B cell (primary cell): Measurements from ENCODE around the gene TNIK. TPM values are rescaled to one million over a fixed set of nuclear protein-coding genes. Genes with fewer than 3 reads are reported as not detected.

ENCODE experiments used
- ATAC-seq: fragments of 200-7000 bp; cut with Tn5 transposase; one replicate; pipeline ENCODE4 v1.10.0; 2021; ENCODE audit warnings: low read depth, mild to moderate bottlenecking, moderate number of reproducible peaks, moderate library complexity
- CTCF ChIA-PET: fragments of 350-600 bp; sonication (Branson Sonifier 250); formaldehyde crosslinking; loops from one replicate; lab custom pipeline; 2021; ENCODE audit warnings: antibody characterized with exemption, inconsistent platforms; lab: Charles Lee
- POLR2A ChIA-PET: fragments of 350-600 bp; sonication (Branson Sonifier 250); formaldehyde crosslinking; loops from one replicate; lab custom pipeline; 2021; ENCODE audit warnings: antibody characterized with exemption; lab: Charles Lee
- DNase-seq: peaks from one replicate; pipeline ENCODE4 v3.0.0; 2013
- H2AFZ ChIP-seq: 2 replicates; pipeline ENCODE4 v1.6.1; 2012; ENCODE audit warnings: mild to moderate bottlenecking, low read depth, low read length; ENCODE audit not compliant: insufficient read depth, poor library complexity, severe bottlenecking
- H3K27ac ChIP-seq, 2 donors: 1 replicate in 1 of 2; 2 replicates in 1 of 2; pipeline ENCODE4 v1.5.1; 2012 to 2013; ENCODE audit warnings: low read length in 2 of 2, mild to moderate bottlenecking in 2 of 2, moderate library complexity in 1 of 2
- H3K27me3 ChIP-seq, 4 experiments: fragments of 200-600 bp in 1 of 4; sonication (generic) in 1 of 4; replicated peaks in 1 of 4; 1 replicate in 2 of 4; 2 replicates in 2 of 4; pipeline versions ENCODE4 v1.6.1 to v1.7.0; 2013 to 2016; ENCODE audit warnings: low read length in 3 of 4, mild to moderate bottlenecking in 2 of 4, mixed read lengths in 1 of 4, moderate library complexity in 1 of 4; ENCODE audit not compliant: insufficient read depth in 4 of 4, control insufficient read depth in 3 of 4; ENCODE audit errors: control extremely low read depth in 1 of 4
- H3K36me3 ChIP-seq, 2 experiments: replicated peaks in 1 of 2; 1 replicate in 1 of 2; 2 replicates in 1 of 2; pipeline versions ENCODE4 v1.6.1 to v1.7.1; 2013; ENCODE audit warnings: low read length in 1 of 2; ENCODE audit not compliant: insufficient read depth in 2 of 2, control insufficient read depth in 1 of 2; ENCODE audit errors: control extremely low read depth in 1 of 2, extremely low read depth in 1 of 2
- H3K4me1 ChIP-seq, 2 donors: fragments of 200-600 bp in 1 of 2; sonication (generic) in 1 of 2; 1 replicate in 1 of 2; 2 replicates in 1 of 2; pipeline versions ENCODE4 v1.5.1 to v1.6.1; 2013 to 2017; ENCODE audit warnings: low read length in 2 of 2; ENCODE audit not compliant: control insufficient read depth in 2 of 2, insufficient read depth in 2 of 2
- H3K4me2 ChIP-seq: replicated peaks from 2 replicates; pipeline ENCODE3; 2012; ENCODE audit warnings: mild to moderate bottlenecking, low read depth, low read length; ENCODE audit not compliant: poor library complexity, severe bottlenecking
- H3K4me3 ChIP-seq, 5 experiments: fragments of 200-600 bp in 1 of 5; sonication (generic) in 1 of 5; 1 replicate in 3 of 5; 2 replicates in 2 of 5; pipeline versions ENCODE4 v1.5.1 to v1.7.0; 2011 to 2016; ENCODE audit warnings: low read length in 4 of 5, mild to moderate bottlenecking in 4 of 5, low read depth in 2 of 5, control low read depth in 1 of 5, moderate library complexity in 1 of 5; ENCODE audit not compliant: insufficient read depth in 1 of 5; ENCODE audit errors: control extremely low read depth in 1 of 5, extremely low read depth in 1 of 5
- H3K79me2 ChIP-seq: fragments of 200-600 bp; sonication (generic); one replicate; pipeline ENCODE4 v1.6.0; 2016; ENCODE audit warnings: low read length; ENCODE audit not compliant: control insufficient read depth, insufficient read depth
- H3K9ac ChIP-seq: fragments of 200-600 bp; sonication (generic); 2 replicates; pipeline ENCODE4 v1.6.1; 2017; ENCODE audit warnings: mild to moderate bottlenecking, low read length, moderate library complexity
- H3K9me3 ChIP-seq, 3 donors: one replicate each; pipeline versions ENCODE4 v1.6.1 to v1.7.1; 2013; ENCODE audit warnings: low read length in 2 of 3; ENCODE audit not compliant: control insufficient read depth in 2 of 3, insufficient read depth in 1 of 3; ENCODE audit errors: control extremely low read depth in 1 of 3
- H4K20me1 ChIP-seq: 2 replicates; pipeline ENCODE4 v1.6.0; 2012; ENCODE audit warnings: mild to moderate bottlenecking, low read length; ENCODE audit not compliant: insufficient read depth, control insufficient read depth, poor library complexity, severe bottlenecking
- H3K27ac Mint-ChIP-seq: one replicate; pipeline ENCODE4 v1.8.0; 2021; ENCODE audit warnings: mixed read lengths
- H3K27me3 Mint-ChIP-seq: one replicate; pipeline ENCODE4 v1.8.0; 2021; ENCODE audit warnings: mixed read lengths
- H3K4me1 Mint-ChIP-seq: one replicate; pipeline ENCODE4 v1.8.0; 2021; ENCODE audit warnings: mixed read lengths
- H3K4me3 Mint-ChIP-seq: one replicate; pipeline ENCODE4 v1.8.0; 2021; ENCODE audit warnings: mixed read lengths
- H3K9me3 Mint-ChIP-seq: one replicate; pipeline ENCODE4 v1.8.0; 2022; ENCODE audit warnings: mixed read lengths; ENCODE audit not compliant: insufficient read depth
- EZH2 ChIP-seq: IDR thresholded peaks from 2 replicates; pipeline ENCODE4 v1.6.1; 2012; ENCODE audit warnings: borderline replicate concordance, low read depth, mild to moderate bottlenecking, moderate library complexity, low read length; ENCODE audit not compliant: insufficient read depth, poor library complexity, severe bottlenecking
- whole genome bisulfite sequencing: methylation state at CpG from one replicate; pipeline ENCODE4 v1.1.5; 2013; ENCODE audit warnings: missing lambda C conversion rate; ENCODE audit not compliant: insufficient coverage; 5-methylcytosine and 5-hydroxymethylcytosine counted together
- intact Hi-C: fragments of 100-400 bp; cut with micrococcal nuclease; formaldehyde crosslinking; loops from one replicate; pipeline ENCODE4 v1.10.0; 2022
- polyA plus RNA-seq: library from polyadenylated mRNA; depleted of rRNA; stranded (reverse); fragments of >200 nt; gene quantifications from 2 replicates; pipeline ENCODE4 v1.2.3, GENCODE V29; 2012
- total RNA-seq, 2 donors: library from RNA; stranded (reverse); fragments of 120-200 nt in 1 of 2; gene quantifications; 1 replicate in 1 of 2; 2 replicates in 1 of 2; pipeline versions ENCODE4 v1.2.3 to v1.2.4, GENCODE V29; 2013 to 2022
- TF ChIP-seq, protein P1 (sequence below): fragments of 200-600 bp; IDR thresholded peaks from one replicate; pipeline ENCODE4 v1.8.0; 2022; ENCODE audit warnings: antibody characterized with exemption, mild to moderate bottlenecking

Gene TNIK
- total and polyA plus RNA-seq, 2 donors (not counting 1 experiment from before 2014, with no cell fraction given): 0.66 to 7.7 TPM

DNA sequence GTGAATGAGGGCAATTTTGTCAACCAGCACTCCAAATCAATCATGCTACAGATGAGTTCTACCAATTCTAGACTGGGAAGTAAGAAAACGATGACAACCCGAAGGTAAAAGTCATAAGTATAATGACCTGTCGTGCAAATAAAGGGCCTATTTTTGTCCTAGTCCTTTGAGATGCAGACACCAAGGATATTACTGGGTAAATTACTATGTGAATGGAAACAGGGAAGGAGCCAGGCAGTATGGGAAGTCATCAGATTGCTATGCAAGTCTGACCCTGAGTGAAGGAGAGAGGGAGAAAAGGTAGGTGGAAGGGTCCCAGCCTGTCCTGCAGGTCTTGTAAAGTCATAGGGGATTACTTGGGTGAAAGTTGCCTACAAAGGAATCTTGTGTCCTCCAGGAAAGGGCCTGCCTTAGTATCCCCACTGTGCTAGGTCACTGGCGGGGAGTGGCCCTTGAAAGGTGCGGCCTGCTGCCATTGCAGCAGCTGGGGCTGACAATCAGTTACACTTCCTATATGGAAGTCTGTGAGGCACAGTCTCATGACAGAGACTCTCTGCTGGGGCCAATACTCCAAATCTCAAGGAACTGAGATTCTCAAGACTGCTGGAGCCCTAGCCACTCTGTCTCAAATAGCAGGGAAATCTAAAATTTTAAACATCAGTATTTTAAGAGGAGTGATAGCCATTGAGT is 283.8 kb downstream of the TNIK start:
- Histone ChIP-seq H3K27me3 (no peaks in the 10 kb centered on the region), H4K20me1 (no peaks in the 10 kb centered on the region), H3K4me2 (no peak overlapping the region), H2AFZ (no peak overlapping the region), H3K27ac (no peak overlapping the region), H3K9me3 (no peaks in the 10 kb centered on the region), H3K4me3 (no peak overlapping the region), H3K4me1 (no peaks in the 10 kb centered on the region), H3K9ac (no peak overlapping the region), H3K36me3 (no peaks in the 10 kb centered on the region), H3K79me2 (no peaks in the 10 kb centered on the region)
- H3K4me1 Mint-ChIP-seq: no peaks in the 10 kb centered on the region
- no peak overlapping the region for H3K27ac Mint-ChIP-seq
- no peak for ATAC-seq
- DNase-seq: no peak
- CTCF ChIA-PET: no interaction called here
- no peaks in the 10 kb centered on the region for H3K27me3 Mint-ChIP-seq
- intact Hi-C loops: no loop called here
- no peak overlapping the region for H3K4me3 Mint-ChIP-seq
- 100% methylated on average over 5 of the region's 5 CpGs for WGBS
- H3K9me3 Mint-ChIP-seq: no peaks in the 10 kb centered on the region
- POLR2A ChIA-PET: no interaction called here
- no peak for TF ChIP-seq EZH2
- TF ChIP-seq, protein P1, sequence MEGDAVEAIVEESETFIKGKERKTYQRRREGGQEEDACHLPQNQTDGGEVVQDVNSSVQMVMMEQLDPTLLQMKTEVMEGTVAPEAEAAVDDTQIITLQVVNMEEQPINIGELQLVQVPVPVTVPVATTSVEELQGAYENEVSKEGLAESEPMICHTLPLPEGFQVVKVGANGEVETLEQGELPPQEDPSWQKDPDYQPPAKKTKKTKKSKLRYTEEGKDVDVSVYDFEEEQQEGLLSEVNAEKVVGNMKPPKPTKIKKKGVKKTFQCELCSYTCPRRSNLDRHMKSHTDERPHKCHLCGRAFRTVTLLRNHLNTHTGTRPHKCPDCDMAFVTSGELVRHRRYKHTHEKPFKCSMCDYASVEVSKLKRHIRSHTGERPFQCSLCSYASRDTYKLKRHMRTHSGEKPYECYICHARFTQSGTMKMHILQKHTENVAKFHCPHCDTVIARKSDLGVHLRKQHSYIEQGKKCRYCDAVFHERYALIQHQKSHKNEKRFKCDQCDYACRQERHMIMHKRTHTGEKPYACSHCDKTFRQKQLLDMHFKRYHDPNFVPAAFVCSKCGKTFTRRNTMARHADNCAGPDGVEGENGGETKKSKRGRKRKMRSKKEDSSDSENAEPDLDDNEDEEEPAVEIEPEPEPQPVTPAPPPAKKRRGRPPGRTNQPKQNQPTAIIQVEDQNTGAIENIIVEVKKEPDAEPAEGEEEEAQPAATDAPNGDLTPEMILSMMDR: no peak

- no peaks in the 10 kb centered on the region for H3K9me3 ChIP-seq
- Mint-ChIP-seq H3K27me3 (no peaks in the 10 kb centered on the region), H3K4me1 (no peaks in the 10 kb centered on the region), H3K9me3 (no peaks in the 10 kb centered on the region), H3K27ac (no peak overlapping the region), H3K4me3 (no peak overlapping the region)
- no peak overlapping the region for H3K4me3 ChIP-seq
- no peaks in the 10 kb centered on the region for H3K4me1 ChIP-seq
- H4K20me1 ChIP-seq: no peaks in the 10 kb centered on the region
- H3K27ac ChIP-seq: no peak overlapping the region
- H3K79me2 ChIP-seq: no peaks in the 10 kb centered on the region
- H3K9ac ChIP-seq: no peak overlapping the region
- no peak overlapping the region for H3K4me2 ChIP-seq
- ChIA-PET POLR2A (no interaction called here), CTCF (interaction anchor here (1.3 kb wide), 1 partner anchor 11 kb away, joined by 3 read pairs; no protein-coding TSS in a partner anchor)
- H3K36me3 ChIP-seq: no peaks in the 10 kb centered on the region
- no peak for TF ChIP-seq EZH2
- TF ChIP-seq, protein P1: no peak
- no peaks in the 10 kb centered on the region for H3K27me3 ChIP-seq
- 97% methylated on average over 6 of the region's 7 CpGs for WGBS
- no peak for ATAC-seq
- intact Hi-C loops: no loop called here
- no peak for DNase-seq
- no peak overlapping the region for H2AFZ ChIP-seq
Measured at GRCh38 chr3:171175741-171176234, 284.4 kb downstream of the TNIK start.
